Caco-2 (cell line): ENCODE measurements around the gene TCHP. TPM values are rescaled to one million over a fixed set of nuclear protein-coding genes. Genes with fewer than 3 reads are reported as not detected.
A peak's percentile ranks its signal among the peaks of the same experiment; 100 is the strongest.
"Not testable (repeated sequence)": the region's sequence is repeated elsewhere in the genome, so short reads cannot be mapped to it uniquely, and the experiment has no call there.

Source experiments
- BruUV-seq: library from RNA; stranded (reverse); fragments of 400-500 nt; replicated peaks from 2 replicates; lab custom pipeline; 2021; lab: Mats Ljungman, UMichigan
- CTCF ChIA-PET: fragments of 300-600 bp; sonication (Branson Sonifier 250); formaldehyde crosslinking; loops from one replicate; lab custom pipeline; 2022; ENCODE audit warnings: antibody characterized with exemption; lab: Charles Lee
- POLR2A ChIA-PET: fragments of 300-600 bp; sonication (Branson Sonifier 250); formaldehyde crosslinking; loops from one replicate; lab custom pipeline; 2022; ENCODE audit warnings: antibody characterized with exemption; lab: Charles Lee
- DNase-seq, 2 experiments: peaks; one replicate each; pipeline versions ENCODE4 v3.0.0 to v3.0.0-alpha.2; 2020 to 2022
- H3K27me3 ChIP-seq: replicated peaks from 2 replicates; pipeline ENCODE4 v1.6.0; 2011; ENCODE audit warnings: low read length; ENCODE audit not compliant: control insufficient read depth, insufficient read depth
- H3K36me3 ChIP-seq: 2 replicates; pipeline ENCODE4 v1.5.1; 2011; ENCODE audit warnings: low read length; ENCODE audit not compliant: control insufficient read depth, insufficient read depth
- H3K4me1 ChIP-seq: fragments of 250-450 bp; sonication (Bioruptor Pico); 2 replicates; pipeline ENCODE4 v1.5.1; 2020; ENCODE audit warnings: mild to moderate bottlenecking
- H3K4me3 ChIP-seq: 2 replicates; pipeline ENCODE4 v1.5.1; 2011; ENCODE audit warnings: low read depth, mild to moderate bottlenecking, control low read depth, low read length
- H3K9me3 ChIP-seq: fragments of 250-450 bp; sonication (Bioruptor Pico); 2 replicates; pipeline ENCODE4 v1.5.1; 2020; ENCODE audit warnings: mild to moderate bottlenecking, moderate library complexity
- H3K27ac Mint-ChIP-seq: one replicate; pipeline ENCODE4 v1.8.0; 2022; ENCODE audit warnings: mixed read lengths; ENCODE audit not compliant: unreplicated experiment
- H3K27me3 Mint-ChIP-seq: one replicate; pipeline ENCODE4 v1.8.0; 2022; ENCODE audit warnings: mixed read lengths; ENCODE audit not compliant: insufficient read depth, unreplicated experiment
- H3K36me3 Mint-ChIP-seq: one replicate; pipeline ENCODE4 v1.8.0; 2022; ENCODE audit warnings: mild to moderate bottlenecking, mixed read lengths; ENCODE audit not compliant: insufficient read depth, unreplicated experiment
- H3K4me1 Mint-ChIP-seq: one replicate; pipeline ENCODE4 v1.8.0; 2022; ENCODE audit warnings: low read depth, mixed read lengths; ENCODE audit not compliant: unreplicated experiment
- H3K4me3 Mint-ChIP-seq: one replicate; pipeline ENCODE4 v1.8.0; 2022; ENCODE audit warnings: mild to moderate bottlenecking, moderate library complexity, mixed read lengths; ENCODE audit not compliant: unreplicated experiment
- H3K9me3 Mint-ChIP-seq: one replicate; pipeline ENCODE4 v1.8.0; 2022; ENCODE audit warnings: mixed read lengths; ENCODE audit not compliant: unreplicated experiment
- intact Hi-C: fragments of 100-400 bp; cut with micrococcal nuclease; formaldehyde crosslinking; loops from one replicate; pipeline ENCODE4 v1.10.0; 2022; ENCODE audit not compliant: unreplicated experiment
- total RNA-seq: library from RNA; stranded (reverse); gene quantifications from 2 replicates; pipeline ENCODE4 v1.2.3, GENCODE V29; 2022
- TF ChIP-seq, protein P1 (sequence below), 2 experiments: fragments of 200-600 bp in 1 of 2; IDR thresholded peaks; 1 replicate in 1 of 2; 2 replicates in 1 of 2; pipeline versions ENCODE4 v1.5.1 to v1.8.0; 2011 to 2022; ENCODE audit warnings: antibody characterized with exemption in 1 of 2, control low read depth in 1 of 2, inconsistent platforms in 1 of 2, low read depth in 1 of 2, low read length in 1 of 2, mild to moderate bottlenecking in 1 of 2, moderate library complexity in 1 of 2; ENCODE audit not compliant: insufficient read depth in 1 of 2, severe bottlenecking in 1 of 2, unreplicated experiment in 1 of 2

TCHP gene
- total RNA-seq, 1 experiment from 2014 or later, result 17.7 TPM

DNA sequence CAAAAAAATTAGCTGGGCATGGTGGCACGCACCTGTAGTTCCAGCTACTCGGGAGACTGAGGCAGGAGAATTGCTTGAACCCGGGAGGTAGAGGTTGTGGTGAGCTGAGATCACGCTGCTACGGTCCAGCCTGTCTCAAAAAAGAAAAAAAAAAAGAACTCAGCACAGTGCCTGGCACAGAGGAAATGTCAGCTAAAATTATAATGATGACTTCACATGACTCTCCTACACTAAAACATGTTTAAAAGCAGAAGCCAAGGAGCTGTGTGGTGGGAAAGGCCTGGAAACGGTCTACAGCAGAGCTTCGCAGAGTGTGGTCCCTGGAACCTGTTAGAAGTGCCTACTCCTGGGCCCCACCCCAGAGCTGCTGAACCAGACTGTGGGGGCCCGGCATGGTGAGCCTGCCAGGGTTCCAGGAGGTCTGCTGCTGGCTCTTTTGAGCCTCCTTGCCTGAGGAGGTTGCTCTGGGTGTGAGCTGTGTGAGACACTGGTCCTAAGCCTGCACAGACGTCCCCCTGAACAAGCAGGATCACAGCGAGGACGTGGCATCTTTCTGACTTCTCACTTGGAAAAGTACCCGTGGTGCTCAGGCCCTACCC, 28.1 kb downstream of the TCHP start:
- Mint-ChIP-seq H3K36me3 (peaks cover 16% of the 10 kb centered on the region), H3K27ac (no peak overlapping the region), H3K27me3 (no peaks in the 10 kb centered on the region), H3K4me1 (peaks cover 11% of the 10 kb centered on the region), H3K9me3 (no peaks in the 10 kb centered on the region), H3K4me3 (no peak overlapping the region)
- no peaks in the 10 kb centered on the region for H3K27me3 ChIP-seq
- peaks cover 13% of the 10 kb centered on the region for H3K4me1 ChIP-seq
- TF ChIP-seq, protein P1, sequence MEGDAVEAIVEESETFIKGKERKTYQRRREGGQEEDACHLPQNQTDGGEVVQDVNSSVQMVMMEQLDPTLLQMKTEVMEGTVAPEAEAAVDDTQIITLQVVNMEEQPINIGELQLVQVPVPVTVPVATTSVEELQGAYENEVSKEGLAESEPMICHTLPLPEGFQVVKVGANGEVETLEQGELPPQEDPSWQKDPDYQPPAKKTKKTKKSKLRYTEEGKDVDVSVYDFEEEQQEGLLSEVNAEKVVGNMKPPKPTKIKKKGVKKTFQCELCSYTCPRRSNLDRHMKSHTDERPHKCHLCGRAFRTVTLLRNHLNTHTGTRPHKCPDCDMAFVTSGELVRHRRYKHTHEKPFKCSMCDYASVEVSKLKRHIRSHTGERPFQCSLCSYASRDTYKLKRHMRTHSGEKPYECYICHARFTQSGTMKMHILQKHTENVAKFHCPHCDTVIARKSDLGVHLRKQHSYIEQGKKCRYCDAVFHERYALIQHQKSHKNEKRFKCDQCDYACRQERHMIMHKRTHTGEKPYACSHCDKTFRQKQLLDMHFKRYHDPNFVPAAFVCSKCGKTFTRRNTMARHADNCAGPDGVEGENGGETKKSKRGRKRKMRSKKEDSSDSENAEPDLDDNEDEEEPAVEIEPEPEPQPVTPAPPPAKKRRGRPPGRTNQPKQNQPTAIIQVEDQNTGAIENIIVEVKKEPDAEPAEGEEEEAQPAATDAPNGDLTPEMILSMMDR (IDR thresholded peaks at IDR 0.05; ENCODE audit: insufficient read depth in 1 of 2, low read depth in 1 of 2, low read length in 1 of 2, severe bottlenecking in 1 of 2, unreplicated experiment in 1 of 2), result no peak
- no peak overlapping the region for H3K4me3 ChIP-seq
- ChIA-PET POLR2A (no interaction called here), CTCF (interaction anchor here (0.7 to 1.2 kb wide), 2 partner anchors 21 to 28 kb away, joined by 3 read pairs; partner anchors contain the start of gene TCHP)
- H3K9me3 ChIP-seq, result no peaks in the 10 kb centered on the region
- BruUV-seq, result no TSS peak
- intact Hi-C loops, result no loop called here
- DNase-seq, result no peak
- peaks cover 2% of the 10 kb centered on the region; the same call in 1 of the 2 replicates for H3K36me3 ChIP-seq

DNA sequence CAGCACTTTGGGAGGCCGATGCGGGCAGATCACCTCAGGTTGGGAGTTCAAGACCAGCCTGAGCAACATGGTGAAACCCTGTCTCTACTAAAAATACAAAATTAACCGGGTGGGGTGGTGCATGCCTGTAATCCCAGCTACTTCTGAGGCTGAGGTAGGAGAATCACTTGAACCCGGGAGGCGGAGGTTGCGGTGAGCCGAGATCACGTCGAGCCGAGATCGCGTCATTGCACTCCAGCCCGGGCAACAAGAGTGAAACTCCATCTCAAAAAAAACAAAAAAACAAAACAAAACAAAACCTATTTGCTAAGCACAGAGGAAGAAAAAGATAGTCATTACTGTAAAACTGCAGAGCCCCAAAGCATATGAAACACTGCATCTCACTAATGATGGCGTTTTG, 29.3 kb downstream of the TCHP start:
- H3K36me3 ChIP-seq, H3K9me3 ChIP-seq, H3K27ac Mint-ChIP-seq, POLR2A ChIA-PET, H3K27me3 Mint-ChIP-seq, H3K9me3 Mint-ChIP-seq, H3K4me3 Mint-ChIP-seq, DNase-seq, BruUV-seq, intact Hi-C loops, CTCF ChIA-PET, H3K4me3 ChIP-seq, H3K27me3 ChIP-seq: not testable (repeated sequence)
- peaks cover 13% of the 10 kb centered on the region for H3K4me1 ChIP-seq
- Mint-ChIP-seq H3K4me1 (peaks cover 11% of the 10 kb centered on the region), H3K36me3 (peaks cover 23% of the 10 kb centered on the region)

DNA sequence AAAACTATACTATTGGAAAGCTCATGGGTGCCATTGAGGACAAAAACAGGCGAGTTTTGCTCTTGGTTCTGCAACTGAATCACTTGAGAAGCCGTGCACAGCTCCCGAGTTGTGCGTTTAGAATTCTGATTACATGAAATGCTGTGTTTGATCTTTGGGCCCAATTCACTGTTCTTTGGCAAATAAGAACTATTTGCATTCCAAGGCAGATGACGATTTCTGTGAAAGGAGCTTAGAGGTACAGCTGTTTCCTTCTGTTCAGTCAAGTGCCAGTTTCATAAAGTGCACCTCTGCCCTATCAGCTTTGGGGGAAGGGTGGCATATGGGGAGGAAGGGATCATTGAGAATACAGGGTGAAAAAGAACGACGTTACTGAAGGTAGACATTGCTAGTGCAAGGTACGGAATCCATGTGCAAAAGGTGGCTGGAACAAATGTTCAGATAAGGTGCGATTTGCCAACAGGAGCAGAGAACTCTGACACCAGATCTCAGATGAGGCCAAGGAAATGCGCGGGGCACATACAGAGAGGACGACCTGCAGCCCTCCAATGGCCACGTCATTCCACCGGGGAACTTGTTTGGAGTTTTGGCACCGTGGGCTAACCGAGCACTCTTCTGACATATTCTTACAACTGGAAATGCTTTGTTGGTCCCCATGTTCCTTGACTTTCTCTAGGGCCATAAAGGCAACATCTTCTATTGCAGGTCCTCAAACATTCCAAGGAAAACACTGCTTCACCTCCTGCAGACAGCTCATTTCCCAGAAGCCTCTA, 30.1 kb downstream of the TCHP start:
- ChIA-PET POLR2A (interaction anchor here (0.6 kb wide), 1 partner anchor 66 kb away, joined by 3 read pairs; no protein-coding TSS in a partner anchor), CTCF (interaction anchor here (0.5 kb wide), 1 partner anchor 533 kb away, joined by 4 read pairs; no protein-coding TSS in a partner anchor)
- H3K4me1 ChIP-seq, result peaks cover 13% of the 10 kb centered on the region
- peaks cover 2% of the 10 kb centered on the region; the same call in 1 of the 2 replicates for H3K36me3 ChIP-seq
- no peaks in the 10 kb centered on the region for H3K27me3 ChIP-seq
- H3K36me3 Mint-ChIP-seq, result peaks cover 23% of the 10 kb centered on the region
- no TSS peak for BruUV-seq
- no peaks in the 10 kb centered on the region for H3K9me3 Mint-ChIP-seq
- intact Hi-C loops, result no loop called here
- DNase-seq, result peak in 1 of 2 experiments; percentile 19
- peak overlapping the region; percentile 40 for H3K27ac Mint-ChIP-seq
- TF ChIP-seq, protein P1 (IDR thresholded peaks at IDR 0.05; ENCODE audit: insufficient read depth in 1 of 2, low read depth in 1 of 2, low read length in 1 of 2, severe bottlenecking in 1 of 2, unreplicated experiment in 1 of 2), result no peak
- peaks cover 11% of the 10 kb centered on the region for H3K4me1 Mint-ChIP-seq
- H3K9me3 ChIP-seq, result no peaks in the 10 kb centered on the region
- no peak overlapping the region for H3K4me3 ChIP-seq
- no peak overlapping the region for H3K4me3 Mint-ChIP-seq
- H3K27me3 Mint-ChIP-seq, result no peaks in the 10 kb centered on the region
